AG08396 (cell line): Measurements from ENCODE around the gene PLD3.
A peak's percentile ranks its signal among the peaks of the same experiment; 100 is the strongest.

ENCODE experiments used
- DNase-seq: peaks from one replicate; pipeline ENCODE4 v3.0.0; 2012; ENCODE audit warnings: low spot score, mixed read lengths

The PLD3 gene, protein sequence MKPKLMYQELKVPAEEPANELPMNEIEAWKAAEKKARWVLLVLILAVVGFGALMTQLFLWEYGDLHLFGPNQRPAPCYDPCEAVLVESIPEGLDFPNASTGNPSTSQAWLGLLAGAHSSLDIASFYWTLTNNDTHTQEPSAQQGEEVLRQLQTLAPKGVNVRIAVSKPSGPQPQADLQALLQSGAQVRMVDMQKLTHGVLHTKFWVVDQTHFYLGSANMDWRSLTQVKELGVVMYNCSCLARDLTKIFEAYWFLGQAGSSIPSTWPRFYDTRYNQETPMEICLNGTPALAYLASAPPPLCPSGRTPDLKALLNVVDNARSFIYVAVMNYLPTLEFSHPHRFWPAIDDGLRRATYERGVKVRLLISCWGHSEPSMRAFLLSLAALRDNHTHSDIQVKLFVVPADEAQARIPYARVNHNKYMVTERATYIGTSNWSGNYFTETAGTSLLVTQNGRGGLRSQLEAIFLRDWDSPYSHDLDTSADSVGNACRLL

DNA sequence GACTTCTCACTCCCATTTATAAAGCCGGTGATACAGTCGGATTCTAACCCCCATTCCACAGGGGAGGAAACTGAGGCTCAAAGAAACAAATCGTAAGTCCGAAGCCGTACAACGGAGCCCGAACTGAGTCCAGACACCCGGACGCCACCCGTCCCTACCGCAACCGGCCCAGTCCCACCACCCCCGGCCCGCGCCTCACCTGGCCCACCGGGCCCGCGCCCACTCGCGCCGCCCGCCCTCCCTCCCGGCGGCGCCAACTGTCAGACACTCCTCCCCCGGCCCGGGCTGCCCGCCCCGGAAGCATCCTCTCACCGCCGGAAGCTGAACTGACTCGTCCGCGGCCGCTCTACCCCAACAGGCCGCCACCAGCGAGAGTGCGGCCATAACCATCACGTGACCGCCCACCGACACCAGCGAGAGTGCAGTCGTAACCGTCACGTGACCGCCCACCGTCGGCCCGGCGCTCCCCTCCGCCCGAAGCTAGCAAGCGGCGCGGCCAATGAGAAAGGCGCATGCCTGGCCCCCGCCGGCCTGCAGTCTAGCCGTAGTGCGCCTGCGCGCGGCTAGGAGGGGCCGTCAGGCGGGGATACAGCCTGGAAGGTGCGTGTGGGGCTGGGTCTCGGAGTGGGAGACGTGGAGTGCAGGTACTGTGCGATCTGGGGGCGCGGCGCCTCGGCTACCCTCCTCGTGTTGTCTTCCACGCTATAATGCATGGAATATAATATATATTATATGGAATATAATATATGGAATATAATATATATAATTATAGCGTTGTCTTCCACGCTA is at the start of gene PLD3, which contains the start of gene C19orf47:
PLD3 (plus strand) TSS at position 571 of the 789 bp plus-strand sequence. CDS start 17,789 bp downstream, outside the sequence.
C19orf47 (minus strand) TSS at position 273 of the 789 bp plus-strand sequence. CDS start 6,540 bp downstream, outside the sequence.
- peak; percentile 100 for DNase-seq

- no peak for DNase-seq
Measured at GRCh38 chr19:40300668-40301067, 47.8 kb upstream of the PLD3 start.

DNA sequence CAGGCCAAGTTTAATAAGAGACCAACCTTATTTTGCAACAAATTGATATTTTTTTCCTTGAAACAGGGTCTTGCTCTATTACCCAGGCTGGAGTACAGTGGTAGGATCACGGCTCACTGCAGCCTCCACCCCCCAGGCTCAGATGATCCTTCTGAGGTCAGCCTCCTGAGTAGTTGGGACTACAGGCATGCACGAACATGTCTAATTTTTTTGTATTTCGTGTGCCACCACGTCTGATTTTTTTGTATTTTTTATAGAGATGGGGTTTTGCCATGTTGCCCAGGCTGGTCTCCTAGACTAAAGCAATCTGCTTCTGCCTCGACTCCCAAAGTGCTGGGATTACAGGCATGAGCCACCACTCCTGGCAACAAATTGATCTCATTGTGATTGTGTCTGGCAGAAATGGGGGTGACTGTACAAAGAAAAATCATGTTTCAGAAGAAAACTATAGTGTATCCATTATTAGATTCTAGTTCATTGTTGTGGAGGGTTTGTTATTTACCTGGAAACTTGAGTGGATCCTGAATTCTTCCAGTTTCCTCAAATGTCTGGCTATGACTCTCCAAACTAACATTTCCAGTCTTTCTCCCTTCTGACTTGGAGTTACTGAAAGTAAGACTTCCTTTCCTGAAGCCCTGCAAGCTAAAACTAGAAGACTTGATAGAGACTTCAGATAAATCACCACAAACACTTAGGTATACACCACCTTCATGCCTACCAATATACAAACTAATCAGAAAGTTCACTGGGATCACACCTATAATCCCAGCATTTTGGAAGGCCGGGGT is 46.1 kb upstream of the PLD3 start:
- DNase-seq, result no peak

- DNase-seq, result no peak
Measured at GRCh38 chr19:40303765-40304164, 44.7 kb upstream of the PLD3 start.

- DNase-seq, result no peak
Measured at GRCh38 chr19:40304306-40304705, 44.2 kb upstream of the PLD3 start.

- peak; percentile 86 for DNase-seq
Measured at GRCh38 chr19:40305403-40305802, 43.1 kb upstream of the PLD3 start.

DNA sequence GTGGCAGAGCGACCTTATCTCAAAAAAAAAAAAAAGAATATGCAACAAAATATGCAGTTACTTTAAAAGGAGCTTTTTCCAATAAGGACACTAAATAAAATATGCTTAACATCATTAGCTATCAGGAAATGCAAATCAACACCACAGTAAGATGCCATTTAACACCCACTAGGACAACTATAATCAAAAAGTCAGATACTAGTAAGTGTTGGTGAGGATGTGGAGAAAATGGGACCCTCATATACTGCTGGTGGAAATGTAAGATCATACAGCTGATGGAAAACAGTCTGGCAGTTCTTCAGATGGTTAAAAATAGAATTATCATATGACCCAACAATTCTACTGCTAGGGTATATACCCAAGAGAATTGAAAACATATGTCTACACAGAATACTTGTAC is 38.8 kb upstream of the PLD3 start:
- no peak for DNase-seq

GRCh38 chr19:40312533-40312932 is 36.0 kb upstream of the PLD3 start:
- DNase-seq, result no peak

DNA sequence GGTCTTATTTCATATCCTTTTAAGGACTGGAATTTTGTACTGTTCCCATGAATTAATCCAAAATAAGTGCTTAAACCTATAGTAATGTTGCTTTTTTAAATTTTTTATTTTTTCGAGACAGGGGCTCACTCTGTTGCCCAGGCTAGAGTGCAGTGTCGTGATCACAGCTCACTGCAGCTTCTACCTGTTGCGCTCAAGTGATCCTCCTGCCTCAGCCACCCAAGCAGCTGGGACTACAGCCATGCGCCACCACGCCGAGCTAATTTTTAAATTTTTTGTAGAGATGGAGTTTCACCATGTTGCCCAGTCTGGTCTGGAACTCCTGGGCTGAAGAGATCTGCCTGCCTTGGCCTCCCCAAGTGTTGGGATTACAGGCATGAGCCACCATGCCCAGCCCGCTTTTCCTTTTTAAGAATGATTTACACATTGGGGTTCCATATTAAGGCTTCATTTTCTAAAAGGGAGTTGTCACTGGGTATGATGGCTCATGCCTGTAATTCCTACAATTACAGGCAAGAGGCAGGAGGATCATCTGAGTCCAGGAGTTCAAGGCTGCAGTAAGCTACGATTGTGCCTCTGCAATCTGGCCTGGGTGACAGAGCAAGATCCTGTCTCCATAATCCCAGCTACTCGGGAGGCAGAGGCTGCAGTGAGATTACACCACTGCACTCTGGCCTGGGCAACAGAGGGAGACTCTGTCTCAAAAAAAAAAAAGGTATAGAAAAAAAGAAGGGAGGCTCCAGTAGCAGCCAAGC is 35.1 kb upstream of the PLD3 start:
- DNase-seq, result no peak

GRCh38 chr19:40314656-40315055 is 33.8 kb upstream of the PLD3 start:
- DNase-seq, result no peak

DNA sequence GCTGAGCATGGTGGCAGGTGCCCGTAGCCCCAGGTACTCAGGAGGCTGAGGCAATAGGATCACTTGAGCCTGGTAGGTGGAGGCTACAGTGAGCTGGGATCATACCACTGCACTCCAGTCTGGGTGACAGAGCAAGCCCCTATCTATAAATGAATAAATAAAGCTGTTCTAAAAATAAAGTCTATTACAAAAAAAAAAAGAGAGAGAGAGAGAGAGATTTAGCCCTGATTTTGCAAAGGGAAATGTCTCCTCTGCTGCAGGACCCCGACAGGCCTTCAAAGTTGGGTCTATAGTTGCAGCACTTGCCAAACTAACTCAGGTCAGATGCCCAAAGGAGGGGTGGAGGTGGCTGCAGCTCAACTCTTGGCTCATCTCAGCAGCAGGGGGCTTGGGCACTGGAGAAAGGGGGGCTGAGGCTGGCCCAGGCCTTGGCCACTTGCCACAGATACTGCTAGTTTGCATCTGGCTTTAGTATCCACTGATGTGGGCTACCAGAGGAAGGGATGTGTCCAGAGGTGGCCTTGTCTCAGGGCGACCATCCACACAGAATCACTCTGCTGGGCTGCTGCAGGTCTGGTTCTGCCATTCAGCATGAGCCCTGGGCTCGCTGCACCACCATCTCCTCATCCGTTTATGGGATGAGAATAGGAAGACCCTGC is 32.6 kb upstream of the PLD3 start:
- DNase-seq, result no peak

DNA sequence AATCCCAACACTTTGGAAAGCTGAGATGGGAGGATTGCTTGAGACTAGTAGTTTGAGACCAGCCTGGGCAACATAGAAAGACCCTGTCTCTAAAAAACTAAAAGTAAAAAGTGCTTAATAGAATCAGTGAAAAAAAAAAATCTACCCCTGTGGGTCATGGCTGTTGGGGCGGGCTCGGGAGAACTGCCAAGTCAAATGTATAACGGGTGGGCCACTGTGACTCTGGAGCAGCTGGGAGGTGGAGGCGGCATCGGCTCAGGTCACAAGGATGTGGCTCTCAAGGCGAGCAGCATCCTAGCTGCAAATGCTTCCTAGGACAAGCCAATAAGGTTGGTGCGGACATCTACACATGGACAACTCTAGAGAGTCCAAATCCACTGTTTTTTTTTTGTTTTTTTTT is 31.2 kb upstream of the PLD3 start:
- DNase-seq, result no peak

GRCh38 chr19:40320558-40320935 is 27.9 kb upstream of the PLD3 start:
- no peak for DNase-seq

- DNase-seq, result no peak
Measured at GRCh38 chr19:40321076-40321475, 27.4 kb upstream of the PLD3 start.

GRCh38 chr19:40321566-40322270 is 26.8 kb upstream of the PLD3 start:
- no peak for DNase-seq

DNA sequence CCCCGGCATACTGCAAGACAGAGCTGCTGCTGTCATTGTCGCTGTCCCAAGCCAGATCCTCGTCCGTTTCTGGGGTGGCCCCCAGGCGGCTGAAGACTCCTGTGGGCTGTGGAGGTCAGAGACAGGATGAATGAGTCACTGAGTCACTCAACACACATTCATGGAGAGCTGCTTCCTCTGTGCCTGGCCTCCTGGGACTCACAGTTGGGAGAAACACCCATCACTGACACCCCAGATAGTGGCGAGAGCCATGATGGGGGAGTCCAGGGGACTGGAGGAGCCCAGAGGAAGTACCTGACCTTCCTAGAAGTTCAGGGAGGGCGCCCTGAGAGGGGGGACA is 26.3 kb upstream of the PLD3 start:
- DNase-seq, result no peak

DNA sequence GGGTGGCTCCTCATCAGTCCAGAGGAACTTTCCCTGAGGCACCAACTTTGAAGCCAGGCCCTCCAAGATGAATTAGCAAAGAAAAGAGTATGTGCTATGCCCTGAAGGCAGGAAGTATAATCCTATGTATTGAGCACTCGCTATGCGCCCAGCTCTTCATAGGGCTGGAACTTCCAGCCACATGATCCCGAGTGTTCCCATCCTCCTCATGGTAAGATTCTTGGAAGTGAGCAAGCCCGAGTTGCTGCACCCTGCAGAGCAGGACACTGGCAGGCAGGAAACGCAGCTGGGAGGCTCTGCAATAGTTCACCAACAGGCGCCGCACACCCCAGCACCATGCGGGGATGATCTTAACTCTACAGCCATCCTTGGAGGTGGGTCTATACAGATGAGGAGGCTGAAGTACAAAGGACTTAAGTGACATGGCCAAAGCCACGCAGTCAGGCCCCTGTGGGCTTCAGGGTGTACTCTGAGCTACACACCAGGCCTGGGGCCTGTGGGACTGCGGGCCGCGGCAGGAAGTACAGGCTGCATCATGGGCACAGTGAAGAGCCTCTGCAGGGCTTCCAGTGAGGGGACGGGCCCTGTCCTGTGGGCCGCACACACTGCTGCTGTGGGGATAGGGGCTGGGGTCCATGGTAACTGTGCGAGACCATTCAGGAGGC is 25.4 kb upstream of the PLD3 start:
- no peak for DNase-seq

GRCh38 chr19:40323705-40324104 is 24.8 kb upstream of the PLD3 start:
- DNase-seq, result no peak

- DNase-seq, result no peak
Measured at GRCh38 chr19:40326201-40326600, 22.3 kb upstream of the PLD3 start.

GRCh38 chr19:40331052-40331451 is 17.4 kb upstream of the PLD3 start:
- no peak for DNase-seq
